Mesenchymal stem cell (in vitro differentiated cells and primary cell): ENCODE measurements around the gene KRT82.

Experiments
- DNase-seq: peaks from one replicate; pipeline ENCODE4 v3.0.0-alpha.2; 2013
- H2AFZ ChIP-seq: one replicate; pipeline ENCODE4 v1.6.1; 2013; ENCODE audit warnings: low read depth, mild to moderate bottlenecking, control low read depth, inconsistent platforms, low read length, moderate library complexity
- H2AK5ac ChIP-seq: 2 replicates; pipeline ENCODE4 v1.6.1; 2013; ENCODE audit warnings: low read length, moderate library complexity, mild to moderate bottlenecking, inconsistent platforms; ENCODE audit not compliant: severe bottlenecking
- H2BK120ac ChIP-seq: one replicate; pipeline ENCODE4 v1.6.1; 2013; ENCODE audit warnings: low read depth, mild to moderate bottlenecking, inconsistent platforms, low read length, moderate library complexity
- H2BK12ac ChIP-seq, 2 experiments: one replicate each; pipeline ENCODE4 v1.6.1; 2013; ENCODE audit warnings: inconsistent platforms in 2 of 2, low read length in 2 of 2, mild to moderate bottlenecking in 2 of 2, moderate library complexity in 2 of 2, control low read depth in 1 of 2
- H2BK15ac ChIP-seq: one replicate; pipeline ENCODE4 v1.6.1; 2013; ENCODE audit warnings: mild to moderate bottlenecking, low read depth, inconsistent platforms; ENCODE audit not compliant: poor library complexity, severe bottlenecking
- H2BK5ac ChIP-seq: 2 replicates; pipeline ENCODE4 v1.6.1; 2013; ENCODE audit warnings: low read depth, mild to moderate bottlenecking, low read length, control low read depth, inconsistent platforms; ENCODE audit not compliant: poor library complexity, severe bottlenecking
- H3K14ac ChIP-seq, 2 experiments: one replicate each; pipeline ENCODE4 v1.6.1; 2013; ENCODE audit warnings: inconsistent platforms in 2 of 2, low read length in 2 of 2, control low read depth in 1 of 2, mild to moderate bottlenecking in 1 of 2, moderate library complexity in 1 of 2
- H3K18ac ChIP-seq, 2 experiments: one replicate each; pipeline ENCODE4 v1.6.1; 2013; ENCODE audit warnings: inconsistent platforms in 2 of 2, low read length in 2 of 2, control low read depth in 1 of 2, low read depth in 1 of 2, mild to moderate bottlenecking in 1 of 2
- H3K23ac ChIP-seq, 2 experiments: one replicate each; pipeline ENCODE4 v1.6.1; 2013; ENCODE audit warnings: inconsistent platforms in 2 of 2, low read length in 2 of 2, mild to moderate bottlenecking in 2 of 2, moderate library complexity in 2 of 2, control low read depth in 1 of 2
- H3K27ac ChIP-seq: 2 replicates; pipeline ENCODE4 v1.5.1; 2013; ENCODE audit warnings: mild to moderate bottlenecking, moderate library complexity, low read length, control low read depth, inconsistent platforms; ENCODE audit not compliant: poor library complexity, severe bottlenecking
- H3K27me3 ChIP-seq, 2 experiments: 2 replicates each; pipeline versions ENCODE4 v1.6.1 to v1.7.0; 2013; ENCODE audit warnings: low read length in 2 of 2, mild to moderate bottlenecking in 2 of 2, moderate library complexity in 2 of 2, control low read depth in 1 of 2, inconsistent platforms in 1 of 2; ENCODE audit not compliant: control insufficient read depth in 1 of 2, insufficient read depth in 1 of 2
- H3K36me3 ChIP-seq, 2 experiments: 2 replicates each; pipeline versions ENCODE4 v1.6.1 to v1.7.0; 2013; ENCODE audit warnings: low read length in 2 of 2, control low read depth in 1 of 2, inconsistent platforms in 1 of 2, low read depth in 1 of 2, mild to moderate bottlenecking in 1 of 2; ENCODE audit not compliant: insufficient read depth in 2 of 2, control insufficient read depth in 1 of 2
- H3K4ac ChIP-seq, 2 experiments: one replicate each; pipeline ENCODE4 v1.6.1; 2013; ENCODE audit warnings: inconsistent platforms in 2 of 2, low read length in 2 of 2, mild to moderate bottlenecking in 2 of 2, moderate library complexity in 2 of 2, control low read depth in 1 of 2, low read depth in 1 of 2
- H3K4me1 ChIP-seq: 2 replicates; pipeline ENCODE4 v1.6.1; 2013; ENCODE audit warnings: low read depth, low read length, control low read depth; ENCODE audit not compliant: control insufficient read depth, insufficient read depth
- H3K4me2 ChIP-seq: 2 replicates; pipeline ENCODE4 v1.6.1; 2013; ENCODE audit warnings: low read length, mild to moderate bottlenecking, inconsistent platforms; ENCODE audit not compliant: poor library complexity, severe bottlenecking
- H3K4me3 ChIP-seq, 2 experiments: 2 replicates each; pipeline versions ENCODE4 v1.5.1 to v1.7.0; 2013; ENCODE audit warnings: low read length in 2 of 2, mild to moderate bottlenecking in 2 of 2, control low read depth in 1 of 2, low read depth in 1 of 2; ENCODE audit not compliant: insufficient read depth in 1 of 2
- H3K79me1 ChIP-seq: replicated peaks from 2 replicates; pipeline ENCODE4 v1.6.1; 2013; ENCODE audit warnings: mild to moderate bottlenecking, control low read depth, low read length, inconsistent platforms; ENCODE audit not compliant: poor library complexity, severe bottlenecking
- H3K9ac ChIP-seq: 2 replicates; pipeline ENCODE4 v1.7.0; 2013; ENCODE audit warnings: mild to moderate bottlenecking, low read length, moderate library complexity
- H3K9me3 ChIP-seq: 2 replicates; pipeline ENCODE4 v1.7.0; 2013; ENCODE audit warnings: mild to moderate bottlenecking, low read length; ENCODE audit not compliant: control insufficient read depth
- H4K8ac ChIP-seq: one replicate; pipeline ENCODE4 v1.6.1; 2013; ENCODE audit warnings: inconsistent platforms, mild to moderate bottlenecking, low read length, moderate library complexity
- H4K91ac ChIP-seq: one replicate; pipeline ENCODE4 v1.6.1; 2013; ENCODE audit warnings: mild to moderate bottlenecking, low read length, inconsistent platforms
- WGBS: methylation state at CpG from one replicate; pipeline ENCODE4 v1.1.7; 2013; ENCODE audit warnings: mixed read lengths; 5-methylcytosine and 5-hydroxymethylcytosine counted together

KRT82 gene

GRCh38 chr12:52440821-52441319 lies 34.7 kb upstream of the KRT82 start:
- 91% methylated on average over 5 of the region's 5 CpGs for WGBS
- DNase-seq, result peak; percentile 17
- Histone ChIP-seq H2BK5ac (no peak overlapping the region), H3K27me3 (peaks cover 23 to 27% of the 10 kb centered on the region in 2 experiments), H3K4me1 (no peaks in the 10 kb centered on the region), H3K14ac (no peak overlapping the region), H3K4me3 (no peak overlapping the region), H2AFZ (no peak overlapping the region), H3K9ac (peak overlapping the region; percentile 6), H3K23ac (no peak overlapping the region), H3K27ac (no peak overlapping the region), H3K4ac (no peak overlapping the region), H2BK15ac (no peak overlapping the region), H3K18ac (no peak overlapping the region), H2BK12ac (no peak overlapping the region), H2BK120ac (no peak overlapping the region), H3K4me2 (no peak overlapping the region), H4K91ac (no peak overlapping the region), H3K36me3 (no peaks in the 10 kb centered on the region), H2AK5ac (no peak overlapping the region), H3K79me1 (no peaks in the 10 kb centered on the region), H3K9me3 (no peaks in the 10 kb centered on the region), H4K8ac (no peak overlapping the region)

- no peak overlapping the region for H4K91ac ChIP-seq
- H3K9me3 ChIP-seq, result no peaks in the 10 kb centered on the region
- no peak overlapping the region for H2BK5ac ChIP-seq
- no peak overlapping the region for H4K8ac ChIP-seq
- H2AFZ ChIP-seq, result no peak overlapping the region
- no peak overlapping the region for H3K4me3 ChIP-seq
- H2AK5ac ChIP-seq, result no peak overlapping the region
- DNase-seq, result no peak
- no peak overlapping the region for H3K9ac ChIP-seq
- H3K14ac ChIP-seq, result no peak overlapping the region
- no peak overlapping the region for H3K27ac ChIP-seq
- H3K18ac ChIP-seq, result no peak overlapping the region
- no peak overlapping the region for H2BK12ac ChIP-seq
- H3K4ac ChIP-seq, result no peak overlapping the region
- no peaks in the 10 kb centered on the region for H3K79me1 ChIP-seq
- H3K27me3 ChIP-seq, result peaks cover 17 to 27% of the 10 kb centered on the region in 2 experiments
- no peak overlapping the region for H2BK120ac ChIP-seq
- no peaks in the 10 kb centered on the region for H3K4me1 ChIP-seq
- no peak overlapping the region for H2BK15ac ChIP-seq
- no peaks in the 10 kb centered on the region for H3K36me3 ChIP-seq
- no peak overlapping the region for H3K4me2 ChIP-seq
- H3K23ac ChIP-seq, result no peak overlapping the region
- WGBS, result 53% methylated on average over 1 of the region's 2 CpGs
These were observed 33.7 kb upstream of the KRT82 start for GRCh38 chr12:52439845-52440244.

GRCh38 chr12:52439420-52439819 lies 33.3 kb upstream of the KRT82 start:
- no peak overlapping the region for H3K23ac ChIP-seq
- no peak overlapping the region for H3K9ac ChIP-seq
- no peaks in the 10 kb centered on the region for H3K36me3 ChIP-seq
- H2AFZ ChIP-seq, result no peak overlapping the region
- H3K4ac ChIP-seq, result no peak overlapping the region
- no peak overlapping the region for H2BK15ac ChIP-seq
- H2AK5ac ChIP-seq, result no peak overlapping the region
- no peaks in the 10 kb centered on the region for H3K9me3 ChIP-seq
- H3K4me3 ChIP-seq, result no peak overlapping the region
- no peak overlapping the region for H3K18ac ChIP-seq
- H3K27me3 ChIP-seq, result peaks cover 14 to 27% of the 10 kb centered on the region in 2 experiments
- no peaks in the 10 kb centered on the region for H3K79me1 ChIP-seq
- 70% methylated on average over 8 of the region's 8 CpGs for WGBS
- H3K4me2 ChIP-seq, result no peak overlapping the region
- no peak overlapping the region for H2BK12ac ChIP-seq
- DNase-seq, result no peak
- H3K27ac ChIP-seq, result no peak overlapping the region
- no peak overlapping the region for H2BK120ac ChIP-seq
- H3K4me1 ChIP-seq, result no peaks in the 10 kb centered on the region
- H3K14ac ChIP-seq, result no peak overlapping the region
- H2BK5ac ChIP-seq, result no peak overlapping the region
- no peak overlapping the region for H4K8ac ChIP-seq
- no peak overlapping the region for H4K91ac ChIP-seq

GRCh38 chr12:52438305-52439301 lies 32.5 kb upstream of the KRT82 start:
- Histone ChIP-seq H3K36me3 (no peaks in the 10 kb centered on the region), H3K18ac (no peak overlapping the region), H2BK12ac (no peak overlapping the region), H4K91ac (no peak overlapping the region), H3K23ac (no peak overlapping the region), H2AFZ (no peak overlapping the region), H3K9ac (no peak overlapping the region), H3K4me1 (no peaks in the 10 kb centered on the region), H3K79me1 (no peaks in the 10 kb centered on the region), H3K27me3 (peaks cover 12 to 27% of the 10 kb centered on the region in 2 experiments), H3K4me3 (peak overlapping the region in 1 of 2 experiments; percentile 5), H3K9me3 (no peaks in the 10 kb centered on the region), H2BK120ac (no peak overlapping the region), H2BK5ac (no peak overlapping the region), H4K8ac (no peak overlapping the region), H3K14ac (no peak overlapping the region), H3K4me2 (no peak overlapping the region), H3K4ac (no peak overlapping the region), H2AK5ac (no peak overlapping the region), H3K27ac (no peak overlapping the region), H2BK15ac (no peak overlapping the region)
- 83% methylated on average over 8 of the region's 8 CpGs for WGBS
- DNase-seq, result no peak
